ENCODE measurements around the gene SPA17.

GRCh38 chr11:124635932-124636331 is 37.8 kb upstream of the SPA17 start:
- TF ChIP-seq CTCF (IDR thresholded peaks at IDR 0.05; ENCODE audit: borderline replicate concordance, extremely low read depth, low read length, poor library complexity, severe bottlenecking) = no peak
- no peak for TF ChIP-seq EZH2 (IDR thresholded peaks at IDR 0.05; ENCODE audit: borderline replicate concordance, low read depth, low read length, severe bottlenecking)
